Femur (tissue), 1 donor: ENCODE measurements around the gene THBS2.
A peak's percentile ranks its signal among the peaks of the same experiment; 100 is the strongest.
"Not testable (repeated sequence)": the region's sequence is repeated elsewhere in the genome, so short reads cannot be mapped to it uniquely, and the experiment has no call there.

Experiments
- DNase-seq: peaks from one replicate; pipeline ENCODE4 v3.0.0-alpha.2; 2017

Gene THBS2

DNA sequence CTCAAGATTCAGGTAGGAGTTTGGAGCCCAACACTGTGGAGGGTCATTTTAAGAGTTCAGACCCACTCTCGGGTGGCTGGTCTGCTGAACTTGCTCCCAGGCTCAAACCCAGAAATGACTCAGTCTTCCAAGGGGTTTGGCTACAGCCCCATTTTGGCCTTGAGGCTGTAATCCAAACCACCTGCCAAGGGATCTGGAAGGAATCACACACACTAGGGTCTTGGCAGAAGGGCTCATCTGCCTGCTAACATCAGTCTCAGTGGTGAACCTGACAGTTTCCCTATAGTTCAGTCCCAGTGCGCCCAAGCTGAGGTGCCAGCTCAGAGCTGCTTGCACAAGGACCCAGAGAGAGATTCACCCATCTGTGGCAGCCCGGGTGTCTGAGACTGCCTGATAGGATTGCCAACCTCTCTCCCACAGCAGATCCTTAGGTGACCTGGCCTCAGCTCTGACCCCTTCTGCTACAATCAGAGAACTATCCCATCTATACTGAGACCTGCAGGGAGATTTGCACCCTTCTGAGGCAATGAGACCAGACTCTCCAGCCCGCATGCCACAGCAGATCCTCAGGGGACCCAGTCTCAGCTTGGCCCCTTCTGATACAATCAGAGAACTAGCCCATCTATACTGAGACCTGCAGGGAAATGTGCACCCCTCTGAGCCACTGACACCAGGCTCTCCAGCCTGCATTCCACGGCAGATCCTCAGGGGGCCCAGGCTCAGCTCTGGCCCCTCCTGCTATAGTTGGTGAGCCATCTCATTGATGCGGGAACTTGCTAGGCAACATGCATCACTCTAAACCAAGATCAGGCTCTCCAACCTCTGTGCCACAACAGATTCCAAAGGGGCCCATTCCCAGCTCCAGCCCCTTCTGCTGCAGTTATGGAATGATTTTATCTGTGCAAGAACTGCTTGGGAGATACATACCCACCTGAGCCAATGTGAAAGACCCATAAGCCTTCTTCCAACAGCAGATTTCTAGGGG is 48.2 kb downstream of the THBS2 start:
- peak; percentile 50 for DNase-seq

DNA sequence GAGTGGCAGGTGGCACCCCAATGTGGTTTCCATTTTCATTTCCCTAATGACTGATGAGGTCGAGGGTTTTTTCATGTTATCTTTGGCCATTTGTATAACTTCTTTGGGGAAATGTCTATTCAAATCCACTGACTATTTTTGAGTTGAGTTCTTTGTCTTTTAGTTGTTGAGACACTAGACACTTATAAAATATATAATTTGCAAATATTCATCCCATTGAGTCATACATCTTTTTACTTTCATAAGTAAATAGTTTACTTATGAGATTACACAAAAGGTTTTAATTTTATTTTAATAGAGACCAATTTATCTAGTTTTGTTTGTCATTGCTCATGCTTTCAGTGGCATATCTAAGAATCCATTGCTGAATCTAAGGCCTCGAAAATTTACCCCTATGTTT is 49.5 kb downstream of the THBS2 start:
- no peak for DNase-seq

DNA sequence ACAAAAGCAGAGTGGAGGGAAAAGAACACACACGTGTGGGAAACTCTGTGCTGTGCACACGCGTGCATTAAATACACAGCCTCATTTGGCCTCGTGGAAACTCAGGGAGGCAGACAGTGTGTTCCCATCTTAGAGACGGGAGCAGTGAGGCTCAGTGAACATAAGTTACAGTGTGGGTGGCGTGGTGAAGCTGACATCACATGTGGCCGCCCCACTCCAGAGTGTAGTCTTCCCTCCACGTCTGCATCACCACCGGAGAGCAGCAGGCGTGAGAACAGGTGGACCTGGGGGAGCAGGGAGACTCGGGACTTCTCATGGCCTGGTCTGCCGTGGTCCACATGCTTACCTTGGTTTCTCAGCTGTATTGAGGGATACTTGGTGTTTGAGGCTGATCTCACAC is 51.7 kb downstream of the THBS2 start:
- no peak for DNase-seq

DNA sequence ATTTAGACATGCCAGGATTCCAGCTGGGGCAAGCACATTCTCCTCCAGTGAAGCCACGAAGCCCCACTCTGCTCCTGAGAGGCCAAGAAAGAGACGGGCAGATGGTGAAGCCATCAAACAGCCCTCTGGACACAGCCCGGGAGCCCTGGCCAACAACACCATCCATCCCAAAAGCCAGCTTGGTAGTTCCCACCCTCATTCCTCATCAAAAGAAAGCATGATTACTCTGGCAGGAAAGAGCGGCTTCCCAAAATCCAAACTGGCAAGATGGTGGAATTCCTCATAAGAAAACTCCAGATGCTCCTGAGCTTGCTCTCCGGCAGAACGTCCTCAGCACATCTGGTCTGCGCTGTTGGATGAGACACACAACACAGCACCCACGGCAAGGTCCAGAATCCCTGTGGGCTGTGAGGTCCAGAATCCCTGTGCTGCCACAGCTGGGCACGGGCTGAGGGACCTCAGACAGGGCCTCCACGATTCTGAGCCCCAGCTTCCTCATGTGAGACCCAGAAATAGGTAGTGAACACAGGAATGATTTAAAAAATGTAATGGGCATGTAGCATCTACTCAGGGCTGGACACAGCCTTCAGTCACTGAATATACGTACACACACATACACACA is 52.6 kb downstream of the THBS2 start:
- peak; percentile 55 for DNase-seq

DNA sequence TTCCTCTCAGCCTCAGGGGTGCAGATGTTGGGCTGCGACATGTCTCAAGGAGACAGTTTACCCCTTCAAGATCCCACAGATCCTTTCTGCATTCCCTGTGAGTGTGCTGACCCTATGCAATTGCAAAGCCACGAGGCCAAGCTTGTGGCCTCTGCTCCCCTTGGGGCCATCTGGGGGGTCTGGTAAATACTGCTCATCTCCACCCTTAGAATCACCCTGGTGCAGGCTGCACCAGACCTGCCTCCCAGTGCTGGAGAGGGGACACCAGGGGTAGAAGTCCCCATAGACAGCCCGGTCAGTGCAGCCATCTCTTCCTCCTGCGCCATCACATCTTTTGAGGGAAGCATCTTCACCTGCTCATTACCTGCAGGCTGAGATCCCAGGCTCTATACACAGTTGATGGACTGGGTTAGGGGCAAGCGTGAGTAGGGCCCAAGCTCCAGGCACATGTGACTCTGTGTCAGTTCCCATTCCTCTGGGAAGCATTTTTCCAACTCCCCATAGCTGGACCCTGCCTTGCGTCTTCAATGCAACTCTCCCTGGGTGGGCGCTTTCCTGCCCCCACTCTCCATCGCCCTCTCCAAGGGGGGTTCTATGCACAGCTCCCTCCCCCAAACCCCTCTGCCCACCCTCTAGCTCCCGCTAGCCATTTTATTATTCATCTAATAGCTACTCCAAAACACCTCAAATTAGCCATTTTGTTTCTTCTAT is 53.9 kb downstream of the THBS2 start:
- no peak for DNase-seq

DNA sequence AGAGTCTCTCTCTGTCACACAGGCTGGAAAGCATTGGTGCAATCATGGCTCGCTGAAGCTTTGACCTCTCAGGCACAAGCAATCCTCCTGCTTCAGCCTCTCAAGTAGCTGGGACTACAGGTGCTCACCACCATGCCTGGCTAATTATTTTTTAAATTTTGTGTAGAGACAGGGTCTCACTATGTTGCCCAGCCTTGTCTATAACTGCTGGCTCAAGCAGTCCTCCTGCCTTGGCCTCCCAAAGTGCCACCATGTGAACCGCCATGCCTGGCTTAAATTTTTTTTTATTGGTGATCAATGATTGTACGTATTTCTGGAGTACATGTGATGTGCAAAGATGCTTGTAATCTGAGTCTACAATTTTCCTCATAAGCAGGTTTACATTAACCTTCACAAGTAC is 54.8 kb downstream of the THBS2 start:
- no peak for DNase-seq

DNA sequence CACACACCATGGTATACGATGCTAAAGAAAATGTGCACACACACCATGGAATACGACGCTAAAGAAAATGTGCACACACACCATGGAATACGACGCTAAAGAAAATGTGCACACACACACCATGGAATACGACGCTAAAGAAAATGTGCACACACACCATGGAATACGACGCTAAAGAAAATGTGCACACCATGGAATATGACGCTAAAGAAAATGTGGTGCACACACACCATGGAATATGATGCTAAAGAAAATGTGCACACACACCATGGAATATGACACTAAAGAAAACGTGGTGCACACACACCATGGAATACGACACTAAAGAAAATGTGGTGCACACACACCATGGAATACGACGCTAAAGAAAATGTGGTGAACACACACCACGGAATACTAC is 55.7 kb downstream of the THBS2 start:
- not testable (repeated sequence) for DNase-seq

DNA sequence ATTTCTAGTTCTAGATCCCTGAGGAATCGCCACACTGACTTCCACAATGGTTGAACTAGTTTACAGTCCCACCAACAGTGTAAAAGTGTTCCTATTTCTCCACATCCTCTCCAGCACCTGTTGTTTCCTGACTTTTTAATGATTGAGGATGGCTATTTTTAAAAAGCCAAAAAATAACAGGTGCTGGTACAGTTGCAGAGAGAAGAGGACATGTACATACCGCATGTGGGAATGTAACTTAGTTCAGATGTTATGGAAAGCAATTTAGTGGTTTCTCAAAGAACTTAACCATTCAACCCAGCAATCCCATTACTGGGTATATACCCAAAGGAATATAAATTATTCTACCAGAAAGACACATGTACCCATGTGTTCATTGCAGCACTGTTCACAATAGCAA is 57.4 kb downstream of the THBS2 start:
- DNase-seq, result not testable (repeated sequence)

DNA sequence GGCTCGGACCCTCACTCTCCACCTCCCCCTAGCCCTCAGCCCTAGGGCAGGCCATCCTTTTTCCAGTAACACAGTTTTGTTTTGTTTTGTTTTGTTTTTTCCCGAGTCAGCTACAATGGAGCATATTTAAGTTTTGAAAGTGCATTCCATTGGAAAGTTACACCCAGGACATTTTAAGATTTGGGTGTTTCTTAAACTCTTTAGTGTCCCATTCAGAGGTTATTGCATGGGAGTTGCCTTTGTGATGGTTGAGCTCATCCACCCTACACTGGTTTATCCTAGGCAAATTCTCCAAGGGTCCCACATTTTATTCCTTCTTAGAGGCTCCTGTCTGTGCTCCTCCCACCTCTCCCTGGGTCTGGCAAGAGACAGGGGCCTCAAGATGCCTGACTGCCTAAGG is 58.9 kb downstream of the THBS2 start:
- no peak for DNase-seq

DNA sequence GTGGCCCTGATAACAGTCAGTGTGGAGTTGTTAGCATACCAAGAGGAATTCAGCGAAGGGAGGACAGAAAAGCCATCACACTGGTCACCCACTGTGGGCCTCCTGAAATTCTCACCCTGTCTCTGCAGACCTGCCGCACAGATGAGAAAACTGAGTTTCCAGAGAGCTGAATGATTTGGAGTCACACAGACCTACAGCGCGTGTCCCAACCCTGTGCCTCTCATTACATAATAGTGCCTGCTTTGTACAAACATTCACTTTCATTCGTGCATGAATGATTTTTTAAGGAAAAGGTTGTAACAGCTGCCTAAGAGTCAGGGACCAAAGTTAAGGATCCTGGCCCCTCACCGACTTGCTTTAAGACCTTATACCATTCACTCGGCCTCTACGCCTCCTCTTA is 62.7 kb downstream of the THBS2 start:
- no peak for DNase-seq

DNA sequence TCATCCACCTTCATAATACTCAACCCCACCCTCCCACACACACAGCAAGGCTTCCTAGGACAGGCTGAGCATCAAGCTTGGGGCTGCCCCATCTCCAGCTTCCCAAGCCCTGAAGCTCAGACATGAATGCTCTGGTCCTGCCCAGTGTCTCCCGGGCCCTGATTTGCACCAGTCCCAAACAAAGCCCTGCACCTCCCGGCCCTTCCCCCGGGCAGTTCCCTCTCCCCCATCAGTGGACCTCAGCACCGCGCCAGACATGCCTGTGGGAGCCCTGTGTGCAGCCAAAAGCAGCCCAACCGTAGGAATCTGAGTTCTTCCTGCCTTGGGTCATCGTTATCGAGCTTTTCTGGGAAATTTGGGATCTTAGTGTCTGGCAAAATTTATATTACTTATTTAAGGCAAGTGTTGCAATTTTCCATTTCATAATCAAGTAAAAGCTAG is 63.5 kb downstream of the THBS2 start:
- DNase-seq, result peak; percentile 88

DNA sequence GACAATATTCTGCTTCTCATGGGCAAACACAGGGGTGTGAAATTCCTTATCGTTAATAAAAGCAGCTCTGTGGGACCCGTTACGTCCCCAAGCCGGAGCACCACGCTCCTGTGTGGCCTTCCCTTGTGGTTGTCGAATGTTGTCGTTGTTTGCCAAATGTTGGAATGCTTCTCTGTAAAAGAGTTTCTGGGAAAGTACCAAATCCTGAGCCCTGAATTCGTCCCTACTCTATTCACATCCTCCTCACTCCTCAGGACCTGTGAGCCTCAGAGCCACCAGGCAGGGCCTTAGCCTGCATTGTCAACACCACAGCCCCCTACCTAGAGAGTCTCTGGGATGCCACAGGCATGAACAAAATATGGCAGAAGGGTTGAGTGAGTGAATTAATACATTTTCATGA is 64.0 kb downstream of the THBS2 start:
- no peak for DNase-seq

DNA sequence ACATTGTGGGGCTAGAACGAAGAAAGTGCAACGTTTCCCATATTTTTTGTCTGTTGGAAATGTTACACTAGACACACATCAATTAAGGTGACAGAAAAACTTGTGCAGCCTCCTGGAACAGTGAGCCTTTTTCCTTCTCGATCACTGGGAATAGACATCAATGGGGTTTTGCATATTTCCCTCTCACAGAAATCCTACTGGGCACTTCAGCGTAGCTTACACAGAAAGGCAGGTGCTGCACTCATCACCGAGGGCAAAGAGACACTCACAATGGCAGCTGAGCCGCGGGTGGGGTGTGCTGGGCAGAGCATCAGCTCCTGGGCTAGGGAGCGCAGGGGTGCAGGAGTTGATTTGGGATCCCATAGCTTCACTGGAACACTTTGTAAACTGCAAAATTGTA is 64.5 kb downstream of the THBS2 start:
- no peak for DNase-seq

DNA sequence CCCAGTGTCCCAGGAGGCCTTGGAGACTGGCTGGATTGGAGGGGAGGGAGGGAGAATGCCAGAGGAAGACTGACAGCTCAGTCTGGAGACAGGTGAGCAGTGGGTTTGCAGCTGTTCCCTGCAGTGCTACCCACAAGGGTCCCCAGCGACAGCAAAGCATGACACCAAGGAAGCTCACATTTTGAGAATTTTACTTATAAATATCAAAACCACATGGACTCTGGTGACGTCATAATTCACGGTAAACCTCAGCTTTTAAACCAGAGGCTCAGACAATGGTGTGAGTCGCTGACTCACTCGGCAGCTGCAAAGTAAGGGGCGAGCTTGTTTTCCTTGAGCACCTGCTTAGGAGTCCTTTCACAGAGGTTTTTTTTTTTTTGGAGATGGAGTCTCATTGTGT is 65.2 kb downstream of the THBS2 start:
- DNase-seq, result no peak

DNA sequence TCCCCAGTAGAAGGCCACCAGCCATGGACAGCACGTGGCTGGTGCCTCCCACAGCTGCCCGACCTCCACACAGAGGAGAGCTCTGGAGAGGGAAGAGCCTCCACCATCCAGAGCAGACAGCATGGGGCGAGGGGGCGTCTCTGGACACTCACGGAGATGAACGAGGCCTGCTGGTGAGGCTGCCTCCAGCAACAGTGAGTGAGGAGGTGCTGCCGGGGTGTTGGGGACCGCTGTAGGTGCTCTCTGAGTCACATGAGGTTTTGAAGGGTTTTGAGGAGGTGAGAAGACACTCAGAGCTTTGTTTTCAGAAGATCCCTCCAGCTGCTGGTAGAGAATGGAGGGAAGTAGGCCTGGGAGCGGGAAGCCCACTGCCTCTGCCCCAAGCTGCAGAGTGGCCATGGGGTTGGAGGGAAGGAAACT is 65.6 kb downstream of the THBS2 start:
- DNase-seq, result no peak

DNA sequence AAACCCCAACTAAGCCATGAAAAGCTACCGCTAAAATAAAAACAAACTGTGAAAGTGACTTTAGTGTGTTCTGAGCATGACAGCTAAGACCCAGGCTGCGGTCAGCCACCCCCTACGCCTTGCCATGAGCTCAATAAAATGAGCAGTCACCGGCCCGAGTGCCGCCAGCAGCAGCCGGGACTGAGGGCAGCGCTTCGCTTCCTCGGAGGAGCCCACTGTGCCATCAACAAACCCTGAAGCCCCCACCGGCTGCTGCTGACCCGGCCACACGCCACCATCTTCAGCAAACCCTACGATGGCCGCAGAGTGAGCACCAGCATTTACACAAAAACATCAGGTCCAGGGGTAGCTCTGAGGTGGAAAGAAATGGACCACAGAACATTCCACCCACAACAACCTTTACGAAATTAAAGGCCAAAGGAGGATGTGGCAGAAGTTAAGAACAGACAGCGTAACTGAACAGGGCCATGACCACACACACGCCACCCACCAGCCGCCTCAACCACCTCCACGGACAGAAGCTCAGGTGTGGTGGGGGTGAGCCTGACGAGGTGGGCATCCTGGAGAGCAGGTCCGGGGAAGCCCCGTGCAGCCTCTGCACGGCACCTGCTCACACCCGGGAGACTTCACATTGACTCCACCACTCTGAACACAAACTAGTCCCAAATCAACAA is 67.0 kb downstream of the THBS2 start:
- DNase-seq, result no peak

DNA sequence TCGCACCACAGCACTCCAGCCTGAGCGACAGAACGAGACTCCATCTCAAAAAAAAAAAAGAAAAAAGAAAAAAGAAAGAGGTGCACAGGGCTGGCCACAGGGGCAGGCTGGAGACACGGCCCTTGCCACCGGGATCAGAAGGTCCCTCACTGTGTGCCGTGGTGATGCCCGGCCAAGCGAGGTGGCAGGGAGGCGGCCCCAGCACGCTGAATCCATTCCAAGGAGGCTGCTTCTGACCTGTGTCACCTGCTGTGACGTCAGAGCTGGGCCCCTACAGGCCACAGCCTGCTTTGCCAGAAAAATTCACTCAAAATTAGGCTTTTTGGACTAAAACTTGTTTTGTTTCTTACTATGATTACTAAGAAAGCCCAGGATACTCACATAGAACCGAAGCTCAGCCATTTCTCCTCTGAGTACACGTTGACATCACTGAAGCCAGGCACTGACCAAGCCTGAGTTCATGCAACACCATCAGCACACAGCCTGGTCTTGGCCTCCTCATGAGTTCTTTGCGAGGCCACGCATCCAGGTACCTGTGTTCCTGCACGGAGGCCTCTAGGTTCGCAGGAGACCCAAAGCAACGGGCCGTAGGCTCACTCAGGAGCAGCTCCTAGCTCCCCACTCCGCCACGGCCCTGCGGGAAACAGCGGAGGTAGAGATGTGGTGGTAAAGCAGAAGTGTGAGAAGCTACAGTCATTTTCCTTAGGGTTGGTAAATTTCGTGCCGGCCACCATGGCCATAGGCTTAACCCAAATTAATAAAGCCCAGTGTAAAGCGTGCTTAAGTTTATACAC is 67.8 kb downstream of the THBS2 start:
- no peak for DNase-seq

DNA sequence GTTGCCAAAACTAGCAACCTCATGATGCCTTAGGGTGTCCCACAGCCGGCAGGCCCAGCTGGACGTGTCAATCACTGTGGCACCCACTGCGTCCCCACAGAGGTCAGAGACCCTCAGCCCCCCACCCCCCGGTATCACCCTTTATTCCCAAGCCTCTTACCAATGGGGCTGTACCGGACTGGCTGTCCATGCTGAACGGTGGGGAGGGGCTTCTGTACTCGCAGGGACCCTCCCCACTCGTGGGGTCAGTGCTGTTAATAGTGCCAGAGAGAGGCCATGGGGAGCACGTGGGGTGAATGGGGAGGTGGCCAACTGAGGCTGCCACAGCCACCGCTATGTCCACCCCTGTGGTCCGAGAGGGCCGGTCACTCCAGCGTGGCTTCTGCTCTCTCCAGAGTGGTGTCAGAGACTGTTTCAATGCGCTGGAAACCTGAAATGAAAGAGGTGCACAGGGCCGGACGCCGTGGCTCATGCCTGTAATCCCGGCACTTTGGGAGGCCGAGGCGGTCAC is 68.6 kb downstream of the THBS2 start:
- no peak for DNase-seq

DNA sequence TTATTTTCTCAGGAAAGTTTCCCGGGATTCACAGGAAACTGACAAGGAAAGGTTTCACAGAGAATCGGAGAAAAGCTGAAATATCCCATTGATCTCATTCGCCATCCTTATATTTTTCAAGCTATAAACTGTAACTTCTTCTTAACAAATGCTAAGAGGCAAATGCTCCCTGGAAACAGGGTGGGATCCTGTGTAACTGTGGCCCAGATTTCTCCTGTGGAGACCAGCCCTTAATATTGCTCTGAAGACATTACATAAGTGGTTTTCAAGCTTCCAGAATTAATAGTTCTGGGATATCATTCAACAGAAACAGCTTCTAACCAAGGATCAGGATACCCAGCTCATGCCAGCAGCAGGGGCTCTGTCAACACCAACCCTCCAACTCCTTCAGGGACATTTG is 69.2 kb downstream of the THBS2 start:
- no peak for DNase-seq

DNA sequence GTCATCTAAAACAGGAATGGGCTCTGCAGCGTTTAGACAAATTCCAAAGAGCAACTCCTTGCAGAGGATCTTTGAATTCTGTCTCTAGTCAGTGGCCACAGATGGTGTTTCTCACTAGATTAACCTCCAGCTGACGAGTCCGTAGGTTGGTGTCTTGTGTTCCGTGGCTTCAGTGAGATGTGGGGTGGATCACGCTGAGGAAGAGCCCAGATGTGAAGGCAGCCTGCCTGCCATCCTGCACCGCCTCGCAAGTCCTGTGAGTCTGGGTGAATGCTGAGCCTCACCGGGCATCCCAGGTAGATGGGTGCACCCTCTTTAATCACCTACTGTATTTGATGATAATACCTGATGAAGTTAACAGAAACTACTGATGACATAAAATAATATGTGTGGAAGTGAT is 70.4 kb downstream of the THBS2 start:
- DNase-seq, result no peak

DNA sequence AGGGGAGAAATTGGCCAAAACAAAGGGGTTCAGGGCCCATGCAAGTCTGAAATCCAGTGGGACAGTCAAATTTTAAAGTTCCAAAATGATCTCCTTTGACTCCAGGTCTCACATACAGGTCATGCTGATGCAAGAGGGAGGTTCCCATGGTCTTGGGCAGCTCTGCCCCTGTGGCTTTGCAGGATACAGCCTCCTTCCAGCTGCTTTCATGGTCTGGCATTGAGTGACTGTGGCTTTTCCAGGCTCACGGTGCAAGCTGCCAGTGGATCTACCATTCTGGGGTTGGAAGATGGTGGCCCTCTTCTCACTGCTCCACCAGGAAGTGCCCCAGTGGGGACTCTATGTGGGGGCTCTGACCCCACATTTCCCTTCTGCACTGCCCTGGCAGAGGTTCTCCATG is 73.8 kb downstream of the THBS2 start:
- DNase-seq, result not testable (repeated sequence)
